OCI-LY1 (cell line): ENCODE data around the gene ZNF366.

Source experiments
- H2AFZ ChIP-seq: fragments of 200-600 bp; sonication (generic), shearing (Covaris generic); 2 replicates; pipeline ENCODE4 v1.6.0; 2014; ENCODE audit warnings: antibody characterized with exemption, mild to moderate bottlenecking, low read length
- H3F3A ChIP-seq: fragments of 200-600 bp; sonication (generic), shearing (Covaris generic); 2 replicates; pipeline ENCODE4 v1.6.0; 2014; ENCODE audit warnings: mild to moderate bottlenecking, antibody characterized with exemption, low read length, moderate library complexity; ENCODE audit not compliant: insufficient read depth
- H3K27ac ChIP-seq: fragments of 200-600 bp; sonication (generic); 2 replicates; pipeline ENCODE4 v1.5.1; 2014; ENCODE audit warnings: low read length, mixed run types, mild to moderate bottlenecking, low read depth; ENCODE audit not compliant: poor library complexity, severe bottlenecking
- H3K27me3 ChIP-seq: fragments of 200-600 bp; sonication (generic); 2 replicates; pipeline ENCODE4 v1.6.0; 2014; ENCODE audit warnings: antibody characterized with exemption, mild to moderate bottlenecking, low read length, moderate library complexity; ENCODE audit not compliant: insufficient read depth
- H3K36me3 ChIP-seq: fragments of 200-600 bp; sonication (generic); 2 replicates; pipeline ENCODE4 v1.6.1; 2014; ENCODE audit warnings: mild to moderate bottlenecking, antibody characterized with exemption, low read length, moderate library complexity, mixed read lengths; ENCODE audit not compliant: insufficient read depth
- H3K4me1 ChIP-seq: fragments of 200-600 bp; sonication (generic); 2 replicates; pipeline ENCODE4 v1.5.1; 2014; ENCODE audit warnings: mild to moderate bottlenecking, low read length, moderate library complexity; ENCODE audit not compliant: insufficient read depth, severe bottlenecking
- H3K4me2 ChIP-seq: fragments of 200-600 bp; sonication (generic), shearing (Covaris generic); 2 replicates; pipeline ENCODE4 v1.6.1; 2014; ENCODE audit warnings: low read length
- H3K4me3 ChIP-seq: fragments of 200-600 bp; sonication (generic); 2 replicates; pipeline ENCODE4 v1.5.1; 2014; ENCODE audit warnings: low read length, low read depth, mild to moderate bottlenecking, mixed read lengths; ENCODE audit not compliant: poor library complexity, severe bottlenecking
- H3K79me2 ChIP-seq: fragments of 200-600 bp; shearing (Covaris generic); 2 replicates; pipeline ENCODE4 v1.6.1; 2016; ENCODE audit warnings: mixed run types, low read length, mixed read lengths; ENCODE audit not compliant: insufficient read depth
- H3K9ac ChIP-seq: fragments of 200-600 bp; sonication (generic), shearing (Covaris generic); 2 replicates; pipeline ENCODE4 v1.6.1; 2014; ENCODE audit warnings: mild to moderate bottlenecking, low read length, mixed read lengths
- H3K9me2 ChIP-seq: fragments of 200-600 bp; sonication (generic), shearing (Covaris generic); 2 replicates; pipeline ENCODE4 v1.6.1; 2014; ENCODE audit warnings: low read depth, mild to moderate bottlenecking, low read length, mixed read lengths
- H3K9me3 ChIP-seq: fragments of 200-600 bp; shearing (Covaris generic); 2 replicates; pipeline ENCODE4 v1.6.1; 2014; ENCODE audit warnings: low read length, mixed read lengths
- H4K20me1 ChIP-seq: fragments of 200-600 bp; sonication (generic), shearing (Covaris generic); 2 replicates; pipeline ENCODE4 v1.6.0; 2016; ENCODE audit warnings: mild to moderate bottlenecking, low read length; ENCODE audit not compliant: insufficient read depth
- CTCF ChIP-seq: fragments of 200-600 bp; sonication (generic), shearing (Covaris generic); IDR thresholded peaks from 2 replicates; pipeline ENCODE4 v1.5.1; 2017; ENCODE audit warnings: mild to moderate bottlenecking, antibody characterized with exemption, low read length, moderate library complexity, mixed read lengths
- EZH2 ChIP-seq: fragments of 200-600 bp; sonication (generic), shearing (Covaris generic); IDR thresholded peaks from 2 replicates; pipeline ENCODE4 v1.8.0; 2017; ENCODE audit warnings: borderline replicate concordance, mixed run types, mild to moderate bottlenecking, antibody characterized with exemption, low read length, moderate library complexity, mixed read lengths

ZNF366 gene

DNA sequence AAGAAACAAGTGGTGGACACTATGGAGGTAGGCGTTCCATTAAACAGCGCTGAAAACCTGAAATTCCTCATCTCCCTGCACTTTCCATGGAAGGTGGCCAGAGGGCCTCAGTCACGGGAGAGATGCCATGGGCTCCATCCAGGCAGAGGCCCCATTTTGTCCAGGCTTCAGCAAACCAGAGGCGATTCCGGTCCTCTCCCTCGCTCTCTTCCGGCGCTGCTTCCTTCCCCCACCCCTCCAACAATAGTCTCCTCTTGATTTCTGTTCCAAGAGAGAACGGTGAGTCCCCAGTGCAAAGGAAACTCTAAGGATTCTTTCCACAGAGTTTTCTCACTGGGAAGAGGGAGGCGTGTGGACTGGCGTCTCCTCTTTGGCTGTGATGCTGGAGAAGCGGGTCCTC lies 7.5 kb downstream of the ZNF366 start:
- Histone ChIP-seq H3K9me2 (no peaks in the 10 kb centered on the region), H3K4me2 (no peak overlapping the region), H3K27ac (no peak overlapping the region), H3K27me3 (0 out of 2 replicates have a peak, but pooled peaks cover 6% of the 10 kb centered on the region), H3F3A (no peaks in the 10 kb centered on the region), H4K20me1 (no peaks in the 10 kb centered on the region), H3K36me3 (no peaks in the 10 kb centered on the region), H3K9me3 (no peaks in the 10 kb centered on the region), H3K4me1 (no peaks in the 10 kb centered on the region), H3K9ac (no peak overlapping the region), H3K4me3 (no peak overlapping the region), H3K79me2 (no peaks in the 10 kb centered on the region), H2AFZ (no peak overlapping the region)
- no peak for TF ChIP-seq CTCF
- TF ChIP-seq EZH2, result no peak

DNA sequence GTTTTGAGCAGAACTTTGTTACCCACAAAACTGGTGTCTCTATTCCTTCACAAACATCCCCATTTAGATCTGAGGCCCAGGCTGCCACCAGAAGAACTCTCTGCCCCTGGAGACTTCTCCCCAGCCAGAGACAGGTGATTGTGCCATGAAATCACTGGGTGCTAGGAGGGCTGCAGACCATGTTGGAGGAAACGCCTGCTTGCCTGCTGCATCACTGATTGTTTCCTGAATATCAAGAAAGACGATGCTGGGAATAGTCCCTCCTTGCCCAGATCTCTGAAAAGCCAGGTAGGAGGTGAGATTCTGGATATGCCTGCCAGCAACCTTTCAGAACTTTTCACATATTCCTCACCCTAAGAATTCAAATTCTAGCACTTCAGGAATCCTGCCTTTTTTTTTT lies 8.1 kb downstream of the ZNF366 start:
- Histone ChIP-seq H3K4me3 (no peak overlapping the region), H2AFZ (no peak overlapping the region)
- TF ChIP-seq CTCF (no peak), EZH2 (no peak)

DNA sequence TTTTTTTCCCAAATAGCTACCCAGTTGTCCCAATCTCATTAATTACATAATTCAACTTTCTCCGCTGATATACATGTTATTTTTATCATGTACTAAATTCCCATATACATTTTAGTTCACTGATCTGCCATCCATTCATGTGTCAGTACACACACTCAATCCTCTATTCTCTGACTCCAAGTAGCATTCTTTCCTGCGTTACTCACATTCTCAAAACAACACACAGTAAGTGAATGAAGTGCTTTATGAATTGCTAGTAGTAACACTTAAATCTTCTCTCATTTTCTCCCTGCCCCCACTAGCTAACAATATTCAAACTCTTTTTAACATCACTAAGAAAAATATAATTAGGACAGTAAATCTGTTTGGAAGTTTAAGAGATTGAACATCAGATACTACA lies 8.9 kb downstream of the ZNF366 start:
- no peaks in the 10 kb centered on the region for H3K9me2 ChIP-seq
- no peak overlapping the region for H2AFZ ChIP-seq
- H3K4me1 ChIP-seq, result no peaks in the 10 kb centered on the region
- H3K9me3 ChIP-seq, result no peaks in the 10 kb centered on the region
- H3K79me2 ChIP-seq, result no peaks in the 10 kb centered on the region
- H3K4me3 ChIP-seq, result no peak overlapping the region
- no peak for TF ChIP-seq EZH2
- TF ChIP-seq CTCF, result no peak
- no peak overlapping the region for H3K9ac ChIP-seq
- H4K20me1 ChIP-seq, result no peaks in the 10 kb centered on the region
- H3K36me3 ChIP-seq, result no peaks in the 10 kb centered on the region
- no peak overlapping the region for H3K4me2 ChIP-seq
- H3F3A ChIP-seq, result no peaks in the 10 kb centered on the region
- H3K27ac ChIP-seq, result no peak overlapping the region
- 0 out of 2 replicates have a peak, but pooled peaks cover 1% of the 10 kb centered on the region for H3K27me3 ChIP-seq

More for the DNA sequence above, 8.1 kb downstream of the ZNF366 start:
- Histone ChIP-seq H3K9me3 (no peaks in the 10 kb centered on the region), H3F3A (no peaks in the 10 kb centered on the region), H3K9ac (no peak overlapping the region), H3K79me2 (no peaks in the 10 kb centered on the region), H3K36me3 (no peaks in the 10 kb centered on the region), H3K27ac (no peak overlapping the region), H3K27me3 (0 out of 2 replicates have a peak, but pooled peaks cover 6% of the 10 kb centered on the region), H3K9me2 (no peaks in the 10 kb centered on the region), H4K20me1 (no peaks in the 10 kb centered on the region), H3K4me2 (no peak overlapping the region), H3K4me1 (no peaks in the 10 kb centered on the region)
